Tibial artery (tissue), 4 donors: ENCODE results near the gene VEZF1.
A peak's percentile ranks its signal among the peaks of the same experiment; 100 is the strongest.

Experiments
- DNase-seq, 2 donors: peaks; one replicate each; pipeline ENCODE4 v3.0.0-alpha.2; 2019
- H3K27ac ChIP-seq, 2 donors: fragments of 200-600 bp; sonication (generic) in 1 of 2; 1 replicate in 1 of 2; 2 replicates in 1 of 2; pipeline ENCODE4 v1.5.1; 2018 to 2019; ENCODE audit warnings: mild to moderate bottlenecking in 1 of 2
- H3K27me3 ChIP-seq, 2 donors: fragments of 200-600 bp; sonication (generic) in 1 of 2; one replicate each; pipeline versions ENCODE4 v1.5.1 to v1.6.0; 2016 to 2019
- H3K36me3 ChIP-seq, 3 donors: fragments of 200-600 bp; sonication (generic) in 2 of 3; one replicate each; pipeline ENCODE4 v1.5.1; 2016 to 2019; ENCODE audit warnings: mild to moderate bottlenecking in 2 of 3
- H3K4me1 ChIP-seq, 4 donors: fragments of 200-600 bp; sonication (generic) in 2 of 4; 1 replicate in 3 of 4; 2 replicates in 1 of 4; pipeline ENCODE4 v1.5.1; 2016 to 2019
- H3K4me3 ChIP-seq, 2 donors: fragments of 200-600 bp; sonication (generic) in 1 of 2; 1 replicate in 1 of 2; 2 replicates in 1 of 2; pipeline ENCODE4 v1.5.1; 2018 to 2019; ENCODE audit warnings: mild to moderate bottlenecking in 2 of 2
- H3K9me3 ChIP-seq, 3 donors: fragments of 200-600 bp; sonication (generic) in 1 of 3; one replicate each; pipeline ENCODE4 v1.5.1; 2016 to 2019
- CTCF ChIP-seq, 2 experiments: fragments of 200-600 bp in 1 of 2; fragments of 450-650 bp in 1 of 2; IDR thresholded peaks; one replicate each; pipeline ENCODE4 v1.5.1; 2017 to 2019; ENCODE audit warnings: antibody characterized with exemption in 2 of 2, mild to moderate bottlenecking in 1 of 2, moderate library complexity in 1 of 2
- intact Hi-C: fragments of 100-400 bp; cut with DNase I; formaldehyde crosslinking; loops from one replicate; pipeline ENCODE4 v1.15.0; 2023; ENCODE audit warnings: low total_unique reads

VEZF1 gene

GRCh38 chr17:57929386-57929785 lies 58.7 kb downstream of the VEZF1 start:
- DNase-seq: no peak
- peaks cover 0 to 67% (median 27%) of the 10 kb centered on the region in 4 donors for H3K4me1 ChIP-seq
- TF ChIP-seq CTCF (IDR thresholded peaks at IDR 0.05): no peak
- no peaks in the 10 kb centered on the region for H3K36me3 ChIP-seq
- peak overlapping the region in 1 of 2 donors; percentile 1 for H3K27ac ChIP-seq
- no peaks in the 10 kb centered on the region for H3K9me3 ChIP-seq
- intact Hi-C loops: no loop called here
- H3K27me3 ChIP-seq: no peaks in the 10 kb centered on the region
- no peak overlapping the region for H3K4me3 ChIP-seq

- no peak for DNase-seq
- peak overlapping the region in 1 of 2 donors; percentile 1 for H3K27ac ChIP-seq
- peaks cover 0 to 68% (median 27%) of the 10 kb centered on the region in 4 donors for H3K4me1 ChIP-seq
- TF ChIP-seq CTCF (IDR thresholded peaks at IDR 0.05): no peak
- no peak overlapping the region for H3K4me3 ChIP-seq
- intact Hi-C loops: no loop called here
- no peaks in the 10 kb centered on the region for H3K9me3 ChIP-seq
- no peaks in the 10 kb centered on the region for H3K27me3 ChIP-seq
- H3K36me3 ChIP-seq: no peaks in the 10 kb centered on the region
These were observed 59.1 kb downstream of the VEZF1 start for GRCh38 chr17:57928928-57929327.

DNA sequence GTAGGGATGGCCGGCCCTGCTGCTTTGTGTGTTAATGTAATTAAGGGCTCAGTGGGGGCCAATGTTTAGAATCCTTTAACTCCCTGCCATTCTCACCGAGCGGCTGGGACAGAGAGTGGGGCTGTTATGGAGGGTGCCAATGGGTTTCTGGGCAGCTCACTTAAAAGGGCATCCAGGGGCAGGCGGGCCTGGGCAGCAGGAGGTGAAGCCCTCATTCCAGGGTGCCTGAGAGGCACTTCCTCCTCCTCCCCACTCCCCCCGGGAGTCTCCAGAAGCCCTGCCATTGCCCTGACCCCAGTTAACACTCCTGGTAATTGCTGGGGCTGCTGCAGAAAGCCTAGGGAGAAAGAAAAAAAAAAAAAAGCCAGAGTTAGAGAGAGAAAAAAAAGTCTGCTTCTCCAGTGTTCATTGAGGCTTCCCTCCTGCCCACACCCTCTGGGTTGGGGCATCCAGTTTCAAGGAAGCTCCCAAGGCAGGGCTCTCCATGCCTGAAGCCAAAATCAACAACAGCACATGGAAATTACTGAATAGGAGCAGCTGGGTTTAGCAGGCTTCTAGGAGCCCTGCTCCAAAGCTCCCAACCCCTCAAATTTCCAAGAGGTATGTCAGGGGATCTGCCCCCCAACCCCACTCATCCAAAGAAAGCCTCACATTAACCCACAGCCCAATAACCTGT lies 60.9 kb downstream of the VEZF1 start:
- DNase-seq: peak in 1 of 2 donors; percentile 77
- Histone ChIP-seq H3K27ac (peak overlapping the region in 1 of 2 donors; percentile 31), H3K4me3 (no peak overlapping the region), H3K4me1 (peaks cover 0 to 68% (median 27%) of the 10 kb centered on the region in 4 donors), H3K36me3 (no peaks in the 10 kb centered on the region), H3K27me3 (no peaks in the 10 kb centered on the region), H3K9me3 (no peaks in the 10 kb centered on the region)
- intact Hi-C loops: no loop called here
- TF ChIP-seq CTCF (IDR thresholded peaks at IDR 0.05): no peak

DNA sequence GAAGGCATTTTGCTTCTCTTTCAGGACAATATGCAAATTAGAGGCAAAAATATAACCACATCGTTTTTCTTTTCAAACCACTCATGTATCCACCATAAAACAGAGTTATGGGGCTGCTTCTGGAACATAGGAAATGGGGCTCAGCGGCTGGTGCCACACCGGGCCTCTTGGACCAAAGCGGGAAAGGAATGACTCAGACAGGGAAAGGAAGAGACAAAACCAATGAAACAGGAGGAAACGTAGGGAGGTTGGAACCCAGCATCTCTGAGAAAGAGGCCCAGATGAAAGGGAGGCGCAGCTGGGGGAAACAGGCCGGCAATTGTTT lies 61.4 kb downstream of the VEZF1 start:
- no peak for DNase-seq
- Histone ChIP-seq H3K36me3 (no peaks in the 10 kb centered on the region), H3K4me1 (peaks cover 0 to 73% (median 30%) of the 10 kb centered on the region in 4 donors), H3K27ac (peak overlapping the region in 1 of 2 donors; percentile 31), H3K4me3 (no peak overlapping the region), H3K9me3 (no peaks in the 10 kb centered on the region), H3K27me3 (no peaks in the 10 kb centered on the region)
- TF ChIP-seq CTCF (IDR thresholded peaks at IDR 0.05): no peak
- intact Hi-C loops: no loop called here

- Histone ChIP-seq H3K4me1 (peaks cover 0 to 76% (median 35%) of the 10 kb centered on the region in 4 donors), H3K9me3 (no peaks in the 10 kb centered on the region), H3K36me3 (no peaks in the 10 kb centered on the region), H3K4me3 (no peak overlapping the region), H3K27ac (no peak overlapping the region), H3K27me3 (no peaks in the 10 kb centered on the region)
- intact Hi-C loops: no loop called here
- no peak for DNase-seq
- no peak for TF ChIP-seq CTCF (IDR thresholded peaks at IDR 0.05)
These were observed 62.6 kb downstream of the VEZF1 start for GRCh38 chr17:57925361-57925990.
